GM23338 (cell line): Measurements from ENCODE around the gene SLFN12L. TPM values are rescaled to one million over a fixed set of nuclear protein-coding genes. Genes with fewer than 3 reads are reported as not detected.

Experiments
- ATAC-seq: fragments of 200-7000 bp; cut with Tn5 transposase; 3 replicates; pipeline ENCODE4 v1.9.1; 2020
- DNase-seq: peaks from one replicate; pipeline ENCODE4 v3.0.0-alpha.2; 2015; ENCODE audit warnings: low spot score
- H2AFZ ChIP-seq: fragments of 200-600 bp; sonication (generic); 2 replicates; pipeline ENCODE4 v1.8.0; 2016; ENCODE audit warnings: antibody characterized with exemption, mild to moderate bottlenecking, moderate library complexity
- H3F3A ChIP-seq: fragments of 200-600 bp; sonication (generic); replicated peaks from 2 replicates; pipeline ENCODE4 v1.8.0; 2017; ENCODE audit warnings: antibody characterized with exemption, mixed run types, low read depth
- H3K27ac ChIP-seq: fragments of 200-600 bp; sonication (generic); 2 replicates; pipeline ENCODE4 v1.6.1; 2016; ENCODE audit warnings: low read depth
- H3K27me3 ChIP-seq: fragments of 200-600 bp; sonication (generic); 2 replicates; pipeline ENCODE4 v1.8.0; 2016; ENCODE audit warnings: mild to moderate bottlenecking, mixed run types, moderate library complexity; ENCODE audit not compliant: insufficient read depth
- H3K36me3 ChIP-seq: fragments of 200-600 bp; sonication (generic); 2 replicates; pipeline ENCODE4 v1.8.0; 2016; ENCODE audit warnings: mild to moderate bottlenecking; ENCODE audit not compliant: insufficient read depth
- H3K4me1 ChIP-seq: fragments of 200-600 bp; sonication (generic); 2 replicates; pipeline ENCODE4 v1.8.0; 2016; ENCODE audit warnings: mild to moderate bottlenecking, moderate library complexity; ENCODE audit not compliant: insufficient read depth
- H3K4me2 ChIP-seq: fragments of 200-600 bp; sonication (generic); 2 replicates; pipeline ENCODE4 v1.7.1; 2017; ENCODE audit warnings: mixed run types
- H3K4me3 ChIP-seq: fragments of 200-600 bp; sonication (generic); 2 replicates; pipeline ENCODE4 v1.6.1; 2016; ENCODE audit warnings: mixed run types
- H3K79me2 ChIP-seq: fragments of 200-600 bp; sonication (generic); replicated peaks from 2 replicates; pipeline ENCODE4 v1.8.0; 2017; ENCODE audit warnings: mild to moderate bottlenecking; ENCODE audit not compliant: insufficient read depth
- H3K9me2 ChIP-seq: fragments of 200-600 bp; sonication (generic); 2 replicates; pipeline ENCODE4 v1.8.0; 2017; ENCODE audit not compliant: insufficient read depth
- H4K20me1 ChIP-seq: fragments of 200-600 bp; sonication (generic); replicated peaks from 2 replicates; pipeline ENCODE4 v1.8.0; 2017; ENCODE audit warnings: mild to moderate bottlenecking; ENCODE audit not compliant: insufficient read depth
- H3K27ac Mint-ChIP-seq: 2 replicates; pipeline ENCODE4 v1.8.0; 2020; ENCODE audit warnings: inconsistent platforms, mild to moderate bottlenecking, moderate library complexity, mixed read lengths
- H3K27me3 Mint-ChIP-seq: 3 replicates; pipeline ENCODE4 v1.8.0; 2022; ENCODE audit warnings: low read depth, mild to moderate bottlenecking, moderate library complexity, mixed read lengths, inconsistent platforms; ENCODE audit not compliant: insufficient read depth, poor library complexity
- H3K36me3 Mint-ChIP-seq: 3 replicates; pipeline ENCODE4 v1.8.0; 2021; ENCODE audit warnings: low read depth, mild to moderate bottlenecking, inconsistent platforms, moderate library complexity, mixed read lengths
- H3K4me1 Mint-ChIP-seq: 3 replicates; pipeline ENCODE4 v1.8.0; 2020; ENCODE audit warnings: mild to moderate bottlenecking, inconsistent platforms, mixed read lengths
- H3K4me3 Mint-ChIP-seq: 3 replicates; pipeline ENCODE4 v1.8.0; 2021; ENCODE audit warnings: moderate library complexity, mild to moderate bottlenecking, inconsistent platforms, mixed read lengths
- H3K9me3 Mint-ChIP-seq: 3 replicates; pipeline ENCODE4 v1.8.0; 2020; ENCODE audit warnings: moderate library complexity, mild to moderate bottlenecking, inconsistent platforms, mixed read lengths
- CREB1 ChIP-seq: fragments of 250-450 bp; sonication (Bioruptor Pico); IDR thresholded peaks from 2 replicates; pipeline ENCODE4 v1.5.0; 2020; ENCODE audit warnings: low read depth, mild to moderate bottlenecking, moderate library complexity
- EZH2 ChIP-seq: fragments of 200-600 bp; sonication (generic); IDR thresholded peaks from one replicate; pipeline ENCODE4 v1.8.0; 2017; ENCODE audit warnings: antibody characterized with exemption, mild to moderate bottlenecking, low read depth; ENCODE audit not compliant: unreplicated experiment
- EZH2phosphoT487 ChIP-seq: fragments of 200-600 bp; sonication (generic); IDR thresholded peaks from one replicate; pipeline ENCODE4 v1.8.1; 2018; ENCODE audit warnings: antibody characterized with exemption; ENCODE audit not compliant: unreplicated experiment
- JUNB ChIP-seq: IDR thresholded peaks from one replicate; pipeline ENCODE4 v1.6.1; 2016; ENCODE audit warnings: antibody characterized with exemption; ENCODE audit not compliant: unreplicated experiment
- NANOG ChIP-seq: IDR thresholded peaks from 2 replicates; pipeline ENCODE4 v1.6.1; 2016; ENCODE audit warnings: antibody characterized with exemption, borderline replicate concordance
- polyA plus RNA-seq: library from polyadenylated mRNA; unstranded; fragments of >200 nt; fragmentation: Nextera tagmentation; extraction: Ambion mirVana; gene quantifications from 2 replicates; pipeline ENCODE4 v1.2.1, GENCODE V29; 2016
- total RNA-seq: library from RNA; depleted of rRNA; stranded (reverse); fragments of >200 nt; shearing (Covaris generic); gene quantifications from 2 replicates; pipeline ENCODE4 v1.2.3, GENCODE V29; 2014
- TF ChIP-seq, protein P1 (sequence below): IDR thresholded peaks from one replicate; pipeline ENCODE4 v1.6.1; 2018; ENCODE audit warnings: antibody characterized with exemption; ENCODE audit not compliant: unreplicated experiment
- TF ChIP-seq, protein P2 (sequence below), 2 experiments: fragments of 200-600 bp in 1 of 2; sonication (generic) in 1 of 2; conservative IDR thresholded peaks; 2 replicates each; pipeline versions ENCODE4 v1.5.1 to v1.6.1; 2016 to 2017; ENCODE audit warnings: antibody characterized with exemption in 2 of 2, low read depth in 2 of 2, mild to moderate bottlenecking in 2 of 2, moderate library complexity in 1 of 2
- TF ChIP-seq, protein P3 (sequence below): IDR thresholded peaks from 2 replicates; pipeline ENCODE4 v1.6.1; 2016; ENCODE audit warnings: antibody characterized with exemption

The SLFN12L gene
- total and polyA plus RNA-seq, 2 experiments from 2014 or later = not detected

DNA sequence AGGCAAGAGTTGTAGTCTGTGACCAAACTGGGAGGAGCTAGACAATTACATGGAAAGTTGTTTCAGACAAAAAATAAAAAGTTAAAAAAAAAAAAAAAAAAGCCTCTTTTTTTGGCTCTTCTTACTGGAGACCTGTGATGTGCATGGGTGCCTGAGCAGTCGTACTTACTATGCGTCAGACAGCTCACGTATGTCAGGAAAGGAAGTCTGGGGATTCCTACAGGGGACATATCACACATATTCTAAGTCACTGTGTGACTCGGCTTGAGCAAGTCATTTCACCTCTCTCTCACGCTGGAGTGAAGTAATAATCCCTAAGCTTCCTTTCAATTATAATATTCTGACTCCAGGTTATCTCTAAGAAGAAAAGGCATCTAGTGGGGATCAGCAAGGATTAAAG is 17.2 kb upstream of the SLFN12L start (continued):
- TF ChIP-seq, protein P1, sequence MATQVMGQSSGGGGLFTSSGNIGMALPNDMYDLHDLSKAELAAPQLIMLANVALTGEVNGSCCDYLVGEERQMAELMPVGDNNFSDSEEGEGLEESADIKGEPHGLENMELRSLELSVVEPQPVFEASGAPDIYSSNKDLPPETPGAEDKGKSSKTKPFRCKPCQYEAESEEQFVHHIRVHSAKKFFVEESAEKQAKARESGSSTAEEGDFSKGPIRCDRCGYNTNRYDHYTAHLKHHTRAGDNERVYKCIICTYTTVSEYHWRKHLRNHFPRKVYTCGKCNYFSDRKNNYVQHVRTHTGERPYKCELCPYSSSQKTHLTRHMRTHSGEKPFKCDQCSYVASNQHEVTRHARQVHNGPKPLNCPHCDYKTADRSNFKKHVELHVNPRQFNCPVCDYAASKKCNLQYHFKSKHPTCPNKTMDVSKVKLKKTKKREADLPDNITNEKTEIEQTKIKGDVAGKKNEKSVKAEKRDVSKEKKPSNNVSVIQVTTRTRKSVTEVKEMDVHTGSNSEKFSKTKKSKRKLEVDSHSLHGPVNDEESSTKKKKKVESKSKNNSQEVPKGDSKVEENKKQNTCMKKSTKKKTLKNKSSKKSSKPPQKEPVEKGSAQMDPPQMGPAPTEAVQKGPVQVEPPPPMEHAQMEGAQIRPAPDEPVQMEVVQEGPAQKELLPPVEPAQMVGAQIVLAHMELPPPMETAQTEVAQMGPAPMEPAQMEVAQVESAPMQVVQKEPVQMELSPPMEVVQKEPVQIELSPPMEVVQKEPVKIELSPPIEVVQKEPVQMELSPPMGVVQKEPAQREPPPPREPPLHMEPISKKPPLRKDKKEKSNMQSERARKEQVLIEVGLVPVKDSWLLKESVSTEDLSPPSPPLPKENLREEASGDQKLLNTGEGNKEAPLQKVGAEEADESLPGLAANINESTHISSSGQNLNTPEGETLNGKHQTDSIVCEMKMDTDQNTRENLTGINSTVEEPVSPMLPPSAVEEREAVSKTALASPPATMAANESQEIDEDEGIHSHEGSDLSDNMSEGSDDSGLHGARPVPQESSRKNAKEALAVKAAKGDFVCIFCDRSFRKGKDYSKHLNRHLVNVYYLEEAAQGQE = no peak
- TF ChIP-seq, protein P2, sequence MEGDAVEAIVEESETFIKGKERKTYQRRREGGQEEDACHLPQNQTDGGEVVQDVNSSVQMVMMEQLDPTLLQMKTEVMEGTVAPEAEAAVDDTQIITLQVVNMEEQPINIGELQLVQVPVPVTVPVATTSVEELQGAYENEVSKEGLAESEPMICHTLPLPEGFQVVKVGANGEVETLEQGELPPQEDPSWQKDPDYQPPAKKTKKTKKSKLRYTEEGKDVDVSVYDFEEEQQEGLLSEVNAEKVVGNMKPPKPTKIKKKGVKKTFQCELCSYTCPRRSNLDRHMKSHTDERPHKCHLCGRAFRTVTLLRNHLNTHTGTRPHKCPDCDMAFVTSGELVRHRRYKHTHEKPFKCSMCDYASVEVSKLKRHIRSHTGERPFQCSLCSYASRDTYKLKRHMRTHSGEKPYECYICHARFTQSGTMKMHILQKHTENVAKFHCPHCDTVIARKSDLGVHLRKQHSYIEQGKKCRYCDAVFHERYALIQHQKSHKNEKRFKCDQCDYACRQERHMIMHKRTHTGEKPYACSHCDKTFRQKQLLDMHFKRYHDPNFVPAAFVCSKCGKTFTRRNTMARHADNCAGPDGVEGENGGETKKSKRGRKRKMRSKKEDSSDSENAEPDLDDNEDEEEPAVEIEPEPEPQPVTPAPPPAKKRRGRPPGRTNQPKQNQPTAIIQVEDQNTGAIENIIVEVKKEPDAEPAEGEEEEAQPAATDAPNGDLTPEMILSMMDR (conservative IDR thresholded peaks at IDR 0.05; ENCODE audit: low read depth in 2 of 2) = no peak
- TF ChIP-seq NANOG = no peak
- no peak for TF ChIP-seq JUNB

DNA sequence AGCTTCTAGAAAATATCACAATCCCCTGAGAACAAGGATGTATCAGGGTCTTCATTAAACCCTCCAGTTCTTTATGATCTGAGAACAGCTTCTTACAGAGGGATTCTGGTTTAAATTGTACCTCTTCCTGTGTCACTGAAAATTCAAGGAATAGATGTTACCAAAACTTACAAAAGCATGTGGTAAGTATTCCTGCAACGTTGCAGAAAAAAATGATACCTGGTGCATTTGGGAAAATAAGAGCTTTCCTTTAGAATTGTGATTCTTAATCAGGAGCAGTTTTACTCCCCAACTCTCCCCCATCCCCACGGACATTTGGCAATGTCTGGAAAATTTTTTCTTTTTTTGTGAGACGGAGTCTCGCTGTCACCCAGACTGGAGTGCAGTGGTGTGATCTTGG is 15.8 kb upstream of the SLFN12L start:
- H3K36me3 Mint-ChIP-seq = no peaks in the 10 kb centered on the region
- H3K9me3 Mint-ChIP-seq = no peaks in the 10 kb centered on the region
- Histone ChIP-seq H3K4me3 (no peak overlapping the region), H3K36me3 (no peaks in the 10 kb centered on the region), H4K20me1 (no peaks in the 10 kb centered on the region), H3K27ac (no peak overlapping the region), H3F3A (no peaks in the 10 kb centered on the region), H3K4me1 (no peaks in the 10 kb centered on the region), H3K9me2 (no peaks in the 10 kb centered on the region), H3K27me3 (0 out of 2 replicates have a peak, but pooled peaks cover 7% of the 10 kb centered on the region), H2AFZ (no peak overlapping the region), H3K4me2 (no peak overlapping the region), H3K79me2 (no peaks in the 10 kb centered on the region)
- H3K27me3 Mint-ChIP-seq = peaks cover 3% of the 10 kb centered on the region
- ATAC-seq = no peak
- no peak for DNase-seq
- TF ChIP-seq JUNB (no peak), CREB1 (CRISPR knock-in tag) (no peak), EZH2 (no peak), EZH2phosphoT487 (no peak)
- TF ChIP-seq, protein P3, sequence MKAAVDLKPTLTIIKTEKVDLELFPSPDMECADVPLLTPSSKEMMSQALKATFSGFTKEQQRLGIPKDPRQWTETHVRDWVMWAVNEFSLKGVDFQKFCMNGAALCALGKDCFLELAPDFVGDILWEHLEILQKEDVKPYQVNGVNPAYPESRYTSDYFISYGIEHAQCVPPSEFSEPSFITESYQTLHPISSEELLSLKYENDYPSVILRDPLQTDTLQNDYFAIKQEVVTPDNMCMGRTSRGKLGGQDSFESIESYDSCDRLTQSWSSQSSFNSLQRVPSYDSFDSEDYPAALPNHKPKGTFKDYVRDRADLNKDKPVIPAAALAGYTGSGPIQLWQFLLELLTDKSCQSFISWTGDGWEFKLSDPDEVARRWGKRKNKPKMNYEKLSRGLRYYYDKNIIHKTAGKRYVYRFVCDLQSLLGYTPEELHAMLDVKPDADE = no peak
- TF ChIP-seq, protein P2 (conservative IDR thresholded peaks at IDR 0.05; ENCODE audit: low read depth in 2 of 2) = no peak
- TF ChIP-seq, protein P1 = no peak
- H3K4me1 Mint-ChIP-seq = peaks cover 5% of the 10 kb centered on the region; the same call in 2 of the 3 replicates
- no peak overlapping the region for H3K27ac Mint-ChIP-seq
- H3K4me3 Mint-ChIP-seq = no peak overlapping the region
